Activated CD4-positive, alpha-beta T cell treated with anti-CD3 and anti-CD28 coated beads, Interleukin-2, amount 10 ng/mL, durations not matched to agents 24 days and 14 days (primary cell): Measurements from ENCODE around the gene LRRC7. TPM values are rescaled to one million over a fixed set of nuclear protein-coding genes. Genes with fewer than 3 reads are reported as not detected.

Source experiments
- DNase-seq: peaks from one replicate; pipeline ENCODE4 v3.0.0; 2022
- H3K27ac Mint-ChIP-seq: one replicate; pipeline ENCODE4 v1.8.0; 2022; ENCODE audit warnings: mild to moderate bottlenecking, mixed read lengths
- H3K27me3 Mint-ChIP-seq: one replicate; pipeline ENCODE4 v1.8.0; 2022; ENCODE audit warnings: mixed read lengths
- H3K36me3 Mint-ChIP-seq: one replicate; pipeline ENCODE4 v1.8.0; 2022; ENCODE audit warnings: low read depth, mild to moderate bottlenecking, mixed read lengths
- H3K4me1 Mint-ChIP-seq: one replicate; pipeline ENCODE4 v1.8.0; 2021; ENCODE audit warnings: mixed read lengths
- H3K4me3 Mint-ChIP-seq: one replicate; pipeline ENCODE4 v1.8.0; 2022; ENCODE audit warnings: mild to moderate bottlenecking, moderate library complexity, mixed read lengths
- H3K9me3 Mint-ChIP-seq: one replicate; pipeline ENCODE4 v1.8.0; 2021; ENCODE audit warnings: mixed read lengths
- intact Hi-C: fragments of 100-400 bp; cut with micrococcal nuclease; formaldehyde crosslinking; loops from one replicate; pipeline ENCODE4 v1.15.1; 2023
- total RNA-seq: library from RNA; stranded (reverse); gene quantifications from 2 replicates; pipeline ENCODE4 v1.2.3, GENCODE V29; 2022

Gene LRRC7
- total RNA-seq, 1 donor from 2014 or later: 0.07 TPM

DNA sequence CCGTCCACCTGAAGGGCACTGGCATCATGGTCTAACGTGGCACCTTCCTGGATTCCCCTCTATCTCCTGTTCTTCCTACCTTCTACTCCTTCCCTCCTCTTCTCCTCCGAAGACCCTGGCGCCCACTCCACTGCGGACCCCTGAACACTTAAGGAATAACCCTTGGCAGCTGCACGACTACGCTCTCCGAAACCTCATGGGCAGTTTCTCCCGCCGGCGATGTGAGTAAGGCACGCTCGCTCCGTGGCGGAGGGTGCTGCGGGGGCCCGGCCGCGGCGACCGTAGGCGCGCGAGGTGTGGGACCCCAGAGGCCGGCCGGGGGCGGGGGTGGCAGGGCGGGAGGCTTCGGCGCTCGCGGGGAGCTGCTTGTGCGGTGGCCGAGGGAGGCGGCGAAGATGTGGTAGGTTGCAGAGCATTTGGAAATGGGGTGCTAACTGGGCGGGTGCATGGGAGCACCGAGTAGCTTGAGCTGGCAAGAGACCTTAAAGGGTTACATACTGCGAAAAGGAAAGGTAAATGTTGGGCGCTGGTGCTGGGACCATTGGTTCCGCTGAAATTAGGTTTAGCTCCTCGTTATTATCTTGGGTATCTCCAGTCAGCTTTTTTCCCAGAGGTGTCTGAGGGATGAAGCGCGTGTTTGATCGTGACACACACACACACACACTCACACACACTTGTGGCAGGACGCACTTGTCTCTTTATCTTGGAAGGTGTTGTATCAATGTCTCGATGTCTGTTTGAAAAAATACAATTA is 876 bp downstream of the LRRC7 start:
- DNase-seq: no peak
- peak overlapping the region; percentile 71 for H3K4me3 Mint-ChIP-seq

DNA sequence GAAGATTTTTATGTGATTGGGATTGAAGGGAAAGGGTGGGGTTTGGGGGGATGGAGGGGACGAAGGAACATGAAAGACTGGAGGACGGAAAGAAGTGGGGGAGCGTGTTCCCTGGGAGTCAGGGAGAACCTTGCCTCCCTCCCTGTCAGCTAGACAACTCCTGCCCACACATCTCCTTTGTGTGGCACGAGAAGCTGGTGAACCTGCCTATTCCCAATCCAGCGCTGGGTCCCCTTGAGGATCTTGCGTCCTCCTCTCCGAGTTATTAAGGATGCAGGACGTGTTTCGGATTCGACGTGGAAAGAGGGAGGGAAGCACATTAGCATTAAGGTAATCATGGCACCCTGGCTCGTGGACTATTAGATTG is 1.4 kb downstream of the LRRC7 start:
- Mint-ChIP-seq H3K36me3 (no peaks in the 10 kb centered on the region), H3K4me1 (peaks cover 7% of the 10 kb centered on the region), H3K9me3 (no peaks in the 10 kb centered on the region), H3K4me3 (peak overlapping the region; percentile 71), H3K27ac (no peak overlapping the region), H3K27me3 (peaks cover 45% of the 10 kb centered on the region)
- intact Hi-C loops: no loop called here
- no peak for DNase-seq

More for the DNA sequence above, 876 bp downstream of the LRRC7 start:
- H3K27ac Mint-ChIP-seq: no peak overlapping the region
- no peaks in the 10 kb centered on the region for H3K36me3 Mint-ChIP-seq
- H3K4me1 Mint-ChIP-seq: peaks cover 7% of the 10 kb centered on the region
- no peaks in the 10 kb centered on the region for H3K9me3 Mint-ChIP-seq
- intact Hi-C loops: no loop called here
- peaks cover 45% of the 10 kb centered on the region for H3K27me3 Mint-ChIP-seq

DNA sequence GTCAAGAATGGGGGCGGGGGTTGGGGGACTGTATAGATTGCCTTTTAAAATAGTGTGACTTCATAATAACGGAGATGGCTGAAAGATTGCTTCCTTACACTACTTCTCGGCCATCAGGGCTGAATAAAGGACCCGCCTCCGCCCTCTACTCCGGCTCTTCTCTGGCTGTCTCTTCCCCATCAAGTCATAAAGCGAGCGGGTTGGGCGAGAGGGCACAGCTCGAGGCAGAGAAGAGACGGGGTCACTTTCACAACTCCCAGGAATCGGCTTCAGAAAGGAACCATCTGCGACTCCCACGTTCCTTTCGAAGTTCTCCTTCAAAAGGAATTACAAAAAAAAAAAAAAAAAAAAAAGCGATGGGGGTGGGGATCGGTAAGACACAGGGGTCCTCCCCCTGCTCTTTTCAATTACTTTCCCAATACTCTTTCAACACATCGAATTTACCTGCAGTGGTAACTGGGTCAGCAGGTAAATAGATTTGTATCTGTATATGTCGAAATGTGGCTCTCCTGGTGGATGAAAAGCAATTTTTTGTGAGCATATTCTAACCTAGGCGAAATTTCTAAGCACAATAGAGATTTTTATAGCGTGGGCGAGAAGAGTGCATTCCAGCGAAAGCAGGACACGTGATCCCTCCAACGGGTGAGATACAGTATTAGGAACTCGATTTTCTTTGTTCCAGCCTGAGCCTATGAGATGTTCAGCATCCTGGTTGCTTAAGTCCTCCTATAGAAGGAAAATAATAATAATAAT is 2.0 kb downstream of the LRRC7 start:
- Mint-ChIP-seq H3K9me3 (no peaks in the 10 kb centered on the region), H3K27me3 (peaks cover 43% of the 10 kb centered on the region), H3K4me1 (peaks cover 7% of the 10 kb centered on the region), H3K27ac (no peak overlapping the region), H3K4me3 (peak overlapping the region; percentile 71), H3K36me3 (no peaks in the 10 kb centered on the region)
- DNase-seq: no peak
- intact Hi-C loops: no loop called here

DNA sequence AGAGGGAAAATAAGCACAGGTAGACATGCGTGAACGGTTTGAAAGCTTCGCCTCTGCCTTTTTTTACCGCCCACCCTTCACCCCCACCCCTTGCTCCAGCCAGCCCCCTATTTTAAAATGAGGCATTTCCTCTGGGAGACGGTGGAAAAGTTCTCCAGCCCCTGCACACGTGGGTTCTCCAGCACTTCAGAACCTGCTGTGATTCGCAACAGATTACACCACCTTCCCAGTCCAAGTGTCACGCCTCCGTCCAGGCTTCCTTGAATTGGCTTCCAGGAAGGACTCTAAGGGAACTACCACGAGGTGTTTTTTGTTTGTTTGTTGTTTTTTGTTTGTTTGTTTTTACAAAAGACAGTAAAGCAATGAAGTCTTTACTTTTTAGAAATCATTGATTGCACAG is 2.6 kb downstream of the LRRC7 start:
- Mint-ChIP-seq H3K36me3 (no peaks in the 10 kb centered on the region), H3K4me3 (no peak overlapping the region), H3K27ac (no peak overlapping the region), H3K9me3 (no peaks in the 10 kb centered on the region), H3K27me3 (peaks cover 38% of the 10 kb centered on the region), H3K4me1 (peaks cover 7% of the 10 kb centered on the region)
- no peak for DNase-seq
- intact Hi-C loops: no loop called here

DNA sequence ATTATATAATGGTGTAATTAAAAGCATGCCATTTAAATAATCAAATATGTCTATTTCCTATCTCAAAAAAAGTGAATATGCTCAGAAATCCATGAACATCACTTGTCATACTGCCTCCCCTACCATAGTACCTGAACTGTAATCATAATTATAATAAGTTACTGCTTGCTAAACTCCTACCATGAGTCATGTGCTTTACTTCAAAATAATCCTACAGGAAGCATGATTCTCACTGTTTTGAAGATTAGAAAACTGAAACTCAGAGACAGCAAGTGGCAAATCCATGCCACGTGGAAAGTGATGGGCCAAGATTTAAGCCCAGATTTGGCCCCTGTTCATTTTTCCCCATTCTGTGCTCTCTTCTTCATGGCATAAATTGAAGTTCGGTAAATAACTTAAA is 5.2 kb downstream of the LRRC7 start:
- intact Hi-C loops: no loop called here
- Mint-ChIP-seq H3K27me3 (peaks cover 22% of the 10 kb centered on the region), H3K27ac (no peak overlapping the region), H3K36me3 (no peaks in the 10 kb centered on the region), H3K4me1 (peaks cover 2% of the 10 kb centered on the region), H3K9me3 (no peaks in the 10 kb centered on the region), H3K4me3 (no peak overlapping the region)
- no peak for DNase-seq

DNA sequence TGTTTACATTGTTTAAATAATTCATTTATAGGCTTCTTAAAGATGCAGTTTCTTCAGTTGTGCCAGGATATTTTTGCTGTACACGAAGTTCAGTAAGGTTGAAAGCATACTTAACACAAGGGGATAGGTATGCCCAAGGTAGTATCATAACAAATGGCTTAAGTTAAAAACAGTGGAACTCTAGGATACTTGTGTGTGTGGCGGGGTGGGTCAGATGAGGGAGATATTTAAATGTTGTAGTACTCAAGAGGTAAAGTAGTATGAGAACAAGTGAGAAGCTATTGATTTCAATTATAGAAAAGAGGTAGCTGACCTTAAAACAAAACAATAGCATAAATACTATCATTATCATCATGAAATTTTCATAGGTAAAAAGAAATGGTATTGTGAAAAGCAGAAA is 6.2 kb downstream of the LRRC7 start:
- no peaks in the 10 kb centered on the region for H3K9me3 Mint-ChIP-seq
- intact Hi-C loops: no loop called here
- H3K4me1 Mint-ChIP-seq: no peaks in the 10 kb centered on the region
- peaks cover 17% of the 10 kb centered on the region for H3K27me3 Mint-ChIP-seq
- H3K27ac Mint-ChIP-seq: no peak overlapping the region
- DNase-seq: no peak
- H3K36me3 Mint-ChIP-seq: no peaks in the 10 kb centered on the region
- no peak overlapping the region for H3K4me3 Mint-ChIP-seq

DNA sequence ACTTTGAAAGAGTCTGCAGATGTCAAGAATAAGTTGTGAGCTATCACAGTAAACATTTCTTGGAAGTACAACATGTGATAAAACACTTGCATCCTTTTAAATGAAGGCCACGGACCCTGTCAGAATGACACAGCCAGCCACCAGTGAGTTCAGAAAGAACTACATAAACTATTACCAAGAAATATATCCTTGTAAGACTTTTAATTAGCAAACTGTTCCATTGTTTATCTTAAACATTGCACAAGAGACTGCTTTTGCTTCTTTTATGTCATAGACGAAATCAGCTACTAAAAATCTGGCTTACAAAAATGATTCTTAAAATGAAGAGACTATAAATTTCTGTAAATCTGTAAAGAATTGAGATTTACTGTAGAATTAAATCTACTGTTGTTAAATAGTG is 17.9 kb downstream of the LRRC7 start:
- H3K27me3 Mint-ChIP-seq: no peaks in the 10 kb centered on the region
- H3K9me3 Mint-ChIP-seq: no peaks in the 10 kb centered on the region
- no peak for DNase-seq
- no peaks in the 10 kb centered on the region for H3K4me1 Mint-ChIP-seq
- no peaks in the 10 kb centered on the region for H3K36me3 Mint-ChIP-seq
- intact Hi-C loops: no loop called here
- no peak overlapping the region for H3K4me3 Mint-ChIP-seq
- H3K27ac Mint-ChIP-seq: no peak overlapping the region

DNA sequence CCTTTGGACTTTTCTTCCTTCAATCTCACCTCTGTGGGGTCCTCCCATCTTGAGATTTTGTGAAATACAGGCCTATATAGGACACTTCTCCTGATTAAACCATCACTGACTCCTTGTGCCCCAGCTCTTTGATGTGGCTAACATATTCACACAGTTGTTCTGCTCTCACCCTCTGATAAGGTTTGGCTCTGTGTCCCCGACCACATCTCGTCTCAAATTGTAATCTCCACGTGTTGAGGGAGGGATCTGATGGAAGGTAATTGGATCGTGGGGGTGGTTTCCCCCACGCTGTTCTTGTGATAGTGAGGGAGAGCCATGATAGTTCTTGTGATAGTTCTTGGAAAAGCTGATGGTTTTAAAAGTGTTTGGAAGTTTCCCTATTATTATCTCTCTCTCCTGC is 19.7 kb downstream of the LRRC7 start:
- Mint-ChIP-seq H3K36me3 (no peaks in the 10 kb centered on the region), H3K9me3 (no peaks in the 10 kb centered on the region), H3K4me3 (no peak overlapping the region), H3K4me1 (no peaks in the 10 kb centered on the region), H3K27ac (no peak overlapping the region), H3K27me3 (no peaks in the 10 kb centered on the region)
- DNase-seq: no peak
- intact Hi-C loops: no loop called here

DNA sequence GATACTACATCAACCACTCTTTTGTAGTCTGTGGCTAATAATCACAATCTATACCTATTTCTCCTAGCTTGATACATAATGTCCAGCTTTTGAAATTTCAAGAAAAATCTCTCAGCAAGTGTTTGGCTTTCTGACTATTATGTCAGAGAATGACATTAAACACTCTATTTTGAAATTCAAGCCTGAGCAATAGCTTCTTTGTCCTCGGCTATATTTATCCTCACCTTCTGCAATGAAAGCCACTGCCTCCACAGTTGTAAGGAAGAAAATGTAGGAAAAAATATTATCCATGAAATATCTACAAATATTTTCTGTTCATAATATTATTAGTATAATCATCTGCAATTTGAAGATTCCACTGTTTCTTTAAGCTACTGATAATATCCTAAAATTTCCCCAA is 22.1 kb downstream of the LRRC7 start:
- intact Hi-C loops: no loop called here
- Mint-ChIP-seq H3K27me3 (no peaks in the 10 kb centered on the region), H3K9me3 (no peaks in the 10 kb centered on the region), H3K4me3 (no peak overlapping the region), H3K36me3 (no peaks in the 10 kb centered on the region), H3K4me1 (no peaks in the 10 kb centered on the region), H3K27ac (no peak overlapping the region)
- no peak for DNase-seq

DNA sequence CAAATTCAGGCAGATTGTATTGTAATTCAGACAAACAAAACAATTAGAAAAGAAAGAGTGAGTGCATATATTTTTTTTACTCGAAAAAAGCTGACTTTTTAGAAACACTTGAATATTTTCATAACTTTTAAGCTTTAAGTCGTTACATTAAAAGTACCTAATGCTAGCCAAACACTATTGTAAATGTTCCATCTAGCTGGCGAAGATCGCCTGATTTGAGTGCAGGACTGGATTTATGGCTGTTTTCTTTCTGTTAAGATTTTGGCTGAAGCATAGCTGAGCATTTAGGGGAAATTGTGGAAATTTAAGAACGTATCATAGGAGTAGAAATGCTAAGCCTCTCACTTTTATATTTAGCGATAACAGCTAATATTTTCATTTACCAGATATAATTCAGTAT is 24.6 kb downstream of the LRRC7 start:
- no peaks in the 10 kb centered on the region for H3K36me3 Mint-ChIP-seq
- no peak for DNase-seq
- H3K4me1 Mint-ChIP-seq: no peaks in the 10 kb centered on the region
- no peaks in the 10 kb centered on the region for H3K9me3 Mint-ChIP-seq
- no peak overlapping the region for H3K27ac Mint-ChIP-seq
- H3K27me3 Mint-ChIP-seq: no peaks in the 10 kb centered on the region
- intact Hi-C loops: no loop called here
- no peak overlapping the region for H3K4me3 Mint-ChIP-seq

DNA sequence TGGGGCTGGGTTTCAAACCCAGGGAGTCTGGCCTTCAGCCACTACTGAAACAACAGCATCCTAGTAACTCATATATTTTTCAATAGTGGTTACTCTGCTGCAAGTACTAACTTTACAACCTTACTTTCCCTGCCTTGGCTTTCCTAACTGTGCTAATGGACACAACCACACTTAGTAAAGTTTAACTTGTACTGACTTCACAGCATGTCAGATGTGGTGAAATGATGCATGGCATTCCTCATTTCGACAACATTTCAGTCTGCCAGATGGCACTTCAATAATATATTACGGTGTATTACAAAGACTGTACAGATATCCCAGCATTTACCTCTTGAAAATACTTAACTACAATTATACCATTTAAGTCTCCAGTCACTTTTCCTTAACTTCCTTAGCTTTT is 27.8 kb downstream of the LRRC7 start:
- DNase-seq: no peak
- Mint-ChIP-seq H3K9me3 (no peaks in the 10 kb centered on the region), H3K27ac (no peak overlapping the region), H3K27me3 (no peaks in the 10 kb centered on the region), H3K4me3 (no peak overlapping the region), H3K36me3 (no peaks in the 10 kb centered on the region), H3K4me1 (no peaks in the 10 kb centered on the region)
- intact Hi-C loops: no loop called here

DNA sequence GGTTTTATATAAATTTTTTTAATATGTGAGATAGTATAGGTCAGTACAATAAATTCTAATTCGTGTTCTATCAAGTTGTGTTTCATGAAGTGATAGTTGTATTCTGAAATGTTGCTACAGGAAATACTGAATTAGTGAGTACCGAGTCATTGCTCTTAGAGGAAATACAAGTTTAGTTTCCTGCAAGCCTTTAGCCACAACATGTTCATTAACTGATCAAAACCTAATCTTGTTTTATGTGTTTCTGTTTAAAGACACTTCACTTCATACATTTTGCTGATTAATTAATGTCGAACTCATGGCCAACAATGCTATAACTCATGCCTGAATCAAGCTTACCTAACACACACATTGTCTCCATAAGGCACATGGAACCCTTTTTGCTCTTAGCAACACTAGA is 43.6 kb downstream of the LRRC7 start:
- H3K27ac Mint-ChIP-seq: no peak overlapping the region
- H3K4me3 Mint-ChIP-seq: no peak overlapping the region
- intact Hi-C loops: no loop called here
- no peaks in the 10 kb centered on the region for H3K27me3 Mint-ChIP-seq
- H3K9me3 Mint-ChIP-seq: no peaks in the 10 kb centered on the region
- DNase-seq: no peak
- no peaks in the 10 kb centered on the region for H3K36me3 Mint-ChIP-seq
- no peaks in the 10 kb centered on the region for H3K4me1 Mint-ChIP-seq

DNA sequence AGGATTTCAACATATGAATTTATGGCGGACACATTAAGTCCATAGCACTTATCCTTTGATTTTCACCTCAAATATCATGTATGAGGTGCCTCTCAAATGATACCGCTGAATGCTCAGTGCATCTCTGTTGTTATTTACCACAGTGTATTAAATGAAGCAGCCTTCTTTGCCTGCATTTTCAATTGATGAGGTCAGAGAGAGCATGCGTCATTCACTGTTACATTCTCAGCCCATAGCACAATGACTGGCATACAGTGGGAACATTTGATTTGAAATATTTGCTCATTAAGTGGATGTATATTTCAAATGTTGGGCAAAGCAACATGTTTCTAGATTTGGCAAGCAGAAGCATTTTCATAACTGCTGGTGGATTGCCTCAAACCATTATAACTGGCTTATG is 45.7 kb downstream of the LRRC7 start:
- H3K27ac Mint-ChIP-seq: no peak overlapping the region
- intact Hi-C loops: no loop called here
- H3K4me3 Mint-ChIP-seq: no peak overlapping the region
- no peak for DNase-seq
- H3K27me3 Mint-ChIP-seq: no peaks in the 10 kb centered on the region
- no peaks in the 10 kb centered on the region for H3K9me3 Mint-ChIP-seq
- no peaks in the 10 kb centered on the region for H3K36me3 Mint-ChIP-seq
- H3K4me1 Mint-ChIP-seq: no peaks in the 10 kb centered on the region

DNA sequence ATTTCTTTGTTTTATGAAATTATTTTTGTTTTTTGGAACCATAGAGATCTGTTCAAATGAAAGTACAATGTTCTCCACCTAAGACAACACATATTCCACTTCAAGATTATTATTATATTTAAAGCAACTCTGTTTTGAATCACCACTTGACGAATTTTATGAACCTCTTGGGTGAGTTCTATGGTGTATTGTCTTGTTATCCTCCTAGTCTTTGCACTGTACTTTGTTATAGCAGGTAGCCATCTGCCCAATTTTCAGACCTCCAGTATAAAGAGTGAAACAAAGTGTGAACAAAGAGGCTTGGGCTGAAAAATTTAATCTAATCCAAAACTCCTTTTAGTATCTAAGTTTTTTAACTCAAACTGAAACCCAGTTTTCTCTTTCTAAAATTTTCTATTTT is 71.0 kb downstream of the LRRC7 start:
- Mint-ChIP-seq H3K36me3 (no peaks in the 10 kb centered on the region), H3K27ac (no peak overlapping the region), H3K9me3 (no peaks in the 10 kb centered on the region), H3K27me3 (no peaks in the 10 kb centered on the region), H3K4me1 (no peaks in the 10 kb centered on the region), H3K4me3 (no peak overlapping the region)
- DNase-seq: no peak
- intact Hi-C loops: no loop called here

DNA sequence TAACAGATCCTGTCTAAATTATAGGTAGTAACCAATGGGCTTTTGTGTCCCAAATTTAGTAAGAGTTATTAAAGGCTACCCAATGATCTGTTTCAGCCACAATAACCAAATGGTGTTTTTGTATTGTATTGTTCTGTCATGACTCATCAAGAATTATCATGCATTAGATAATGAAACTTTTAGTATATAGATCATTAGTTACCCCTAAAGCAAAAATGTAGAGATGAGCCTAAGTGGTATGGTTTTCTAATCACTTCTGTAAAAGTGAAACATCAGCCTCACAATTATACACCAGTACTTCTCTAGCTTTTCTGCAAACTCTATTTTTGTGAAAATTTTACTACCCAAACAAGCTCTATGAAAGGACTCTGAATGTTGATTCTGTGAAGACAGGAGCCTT is 71.4 kb downstream of the LRRC7 start:
- Mint-ChIP-seq H3K9me3 (no peaks in the 10 kb centered on the region), H3K27me3 (no peaks in the 10 kb centered on the region)

More for the DNA sequence above, 71.4 kb downstream of the LRRC7 start:
- Mint-ChIP-seq H3K36me3 (no peaks in the 10 kb centered on the region), H3K4me3 (no peak overlapping the region), H3K4me1 (no peaks in the 10 kb centered on the region), H3K27ac (no peak overlapping the region)
- no peak for DNase-seq
- intact Hi-C loops: no loop called here
